GM18499 (cell line): ENCODE measurements around the gene FAM110A.

ENCODE experiments used
- ATAC-seq: cut with Tn5 transposase; IDR thresholded peaks from one replicate; pipeline ENCODE4 v1.9.1; 2021; ENCODE audit warnings: moderate number of reproducible peaks; ENCODE audit not compliant: insufficient read depth, unreplicated experiment

The FAM110A gene

GRCh38 chr20:869606-870005, 36.1 kb downstream of the FAM110A start:
- ATAC-seq, result no peak

- ATAC-seq, result no peak
These were observed 37.2 kb downstream of the FAM110A start for GRCh38 chr20:870758-871157.

GRCh38 chr20:871436-871835, 37.9 kb downstream of the FAM110A start:
- ATAC-seq, result no peak

- ATAC-seq, result no peak
These were observed 38.4 kb downstream of the FAM110A start for GRCh38 chr20:871948-872347.

GRCh38 chr20:872855-873520, 39.5 kb downstream of the FAM110A start:
- ATAC-seq, result no peak

GRCh38 chr20:873875-874607, 40.5 kb downstream of the FAM110A start:
- no peak for ATAC-seq

- ATAC-seq, result no peak
These were observed 41.6 kb downstream of the FAM110A start for GRCh38 chr20:875115-875514.

GRCh38 chr20:877814-878213, 44.3 kb downstream of the FAM110A start:
- no peak for ATAC-seq

GRCh38 chr20:878511-879307, 45.2 kb downstream of the FAM110A start:
- ATAC-seq, result no peak

- ATAC-seq, result no peak
These were observed 46.1 kb downstream of the FAM110A start for GRCh38 chr20:879626-880025.

GRCh38 chr20:881051-881782, 47.7 kb downstream of the FAM110A start:
- ATAC-seq, result no peak

- no peak for ATAC-seq
These were observed 48.2 kb downstream of the FAM110A start for GRCh38 chr20:881783-882144.

GRCh38 chr20:884983-885952, 51.8 kb downstream of the FAM110A start:
- ATAC-seq, result no peak

GRCh38 chr20:887137-887536, 53.6 kb downstream of the FAM110A start:
- ATAC-seq, result no peak

- no peak for ATAC-seq
These were observed 54.5 kb downstream of the FAM110A start for GRCh38 chr20:888057-888456.

GRCh38 chr20:889106-889505, 55.6 kb downstream of the FAM110A start:
- no peak for ATAC-seq

GRCh38 chr20:889932-890463, 56.5 kb downstream of the FAM110A start:
- ATAC-seq, result no peak

- no peak for ATAC-seq
These were observed 57.1 kb downstream of the FAM110A start for GRCh38 chr20:890666-891057.

GRCh38 chr20:891058-891705, 57.7 kb downstream of the FAM110A start:
- ATAC-seq, result no peak
